ENCODE results near the gene B2M.

DNA sequence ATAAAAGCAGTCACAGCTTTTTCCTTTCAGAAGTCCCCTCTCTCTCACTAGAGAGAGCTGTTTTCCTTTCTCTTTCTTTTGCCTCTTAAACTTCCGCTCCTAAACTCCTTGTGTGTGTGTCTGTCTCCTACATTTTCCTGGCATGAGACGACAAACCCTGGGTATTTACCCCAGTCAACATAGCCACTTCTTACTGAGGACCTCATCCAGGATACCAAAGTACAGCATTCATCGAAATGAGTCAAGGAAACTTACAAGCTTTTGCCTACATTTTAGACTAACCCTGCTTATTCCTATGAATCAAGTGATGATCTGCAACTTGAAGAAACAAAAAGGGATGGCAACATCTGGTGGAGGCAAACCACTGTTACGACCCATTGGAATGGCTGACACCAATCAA is 16.9 kb upstream of the B2M start:
- TF ChIP-seq, protein P1, sequence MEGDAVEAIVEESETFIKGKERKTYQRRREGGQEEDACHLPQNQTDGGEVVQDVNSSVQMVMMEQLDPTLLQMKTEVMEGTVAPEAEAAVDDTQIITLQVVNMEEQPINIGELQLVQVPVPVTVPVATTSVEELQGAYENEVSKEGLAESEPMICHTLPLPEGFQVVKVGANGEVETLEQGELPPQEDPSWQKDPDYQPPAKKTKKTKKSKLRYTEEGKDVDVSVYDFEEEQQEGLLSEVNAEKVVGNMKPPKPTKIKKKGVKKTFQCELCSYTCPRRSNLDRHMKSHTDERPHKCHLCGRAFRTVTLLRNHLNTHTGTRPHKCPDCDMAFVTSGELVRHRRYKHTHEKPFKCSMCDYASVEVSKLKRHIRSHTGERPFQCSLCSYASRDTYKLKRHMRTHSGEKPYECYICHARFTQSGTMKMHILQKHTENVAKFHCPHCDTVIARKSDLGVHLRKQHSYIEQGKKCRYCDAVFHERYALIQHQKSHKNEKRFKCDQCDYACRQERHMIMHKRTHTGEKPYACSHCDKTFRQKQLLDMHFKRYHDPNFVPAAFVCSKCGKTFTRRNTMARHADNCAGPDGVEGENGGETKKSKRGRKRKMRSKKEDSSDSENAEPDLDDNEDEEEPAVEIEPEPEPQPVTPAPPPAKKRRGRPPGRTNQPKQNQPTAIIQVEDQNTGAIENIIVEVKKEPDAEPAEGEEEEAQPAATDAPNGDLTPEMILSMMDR (IDR thresholded peaks at IDR 0.05), result no peak
- TF ChIP-seq POLR2A (IDR thresholded peaks at IDR 0.05) (no peak), EP300 (IDR thresholded peaks at IDR 0.05) (no peak)
